Thoracic aorta (tissue), 2 donors: ENCODE measurements around the gene HNRNPC. TPM values are rescaled to one million over a fixed set of nuclear protein-coding genes. Genes with fewer than 3 reads are reported as not detected.

Experiments used
- ATAC-seq: fragments of 150-250 bp; one replicate; pipeline ENCODE4 v1.8.0; 2017; ENCODE audit warnings: low read depth; ENCODE audit not compliant: insufficient number of reproducible peaks, low FRiP score
- DNase-seq: peaks from one replicate; pipeline ENCODE4 v3.0.0-alpha.2; 2020; ENCODE audit warnings: low spot score
- H3K27ac ChIP-seq, 2 donors: fragments of 200-600 bp; sonication (generic); 1 replicate in 1 of 2; 2 replicates in 1 of 2; pipeline ENCODE4 v1.5.1; 2016; ENCODE audit warnings: mild to moderate bottlenecking in 2 of 2, moderate library complexity in 2 of 2
- H3K27me3 ChIP-seq: fragments of 200-600 bp; sonication (generic); replicated peaks from 2 replicates; pipeline ENCODE4 v1.6.0; 2016; ENCODE audit warnings: mild to moderate bottlenecking; ENCODE audit not compliant: insufficient read depth
- H3K36me3 ChIP-seq: fragments of 200-600 bp; sonication (generic); one replicate; pipeline ENCODE4 v1.5.1; 2016
- H3K4me1 ChIP-seq, 2 donors: fragments of 200-600 bp; sonication (generic); 1 replicate in 1 of 2; 2 replicates in 1 of 2; pipeline versions ENCODE4 v1.5.1 to v1.6.0; 2016; ENCODE audit warnings: low read depth in 2 of 2, mild to moderate bottlenecking in 1 of 2; ENCODE audit not compliant: control insufficient read depth in 1 of 2
- H3K4me3 ChIP-seq: fragments of 200-600 bp; sonication (generic); 2 replicates; pipeline ENCODE4 v1.5.1; 2016; ENCODE audit warnings: mild to moderate bottlenecking
- H3K9me3 ChIP-seq: fragments of 200-600 bp; sonication (generic); 2 replicates; pipeline ENCODE4 v1.5.1; 2016
- CTCF ChIP-seq: fragments of 200-600 bp; sonication (generic); IDR thresholded peaks from one replicate; pipeline ENCODE4 v1.5.1; 2019; ENCODE audit warnings: antibody characterized with exemption
- total RNA-seq, 2 donors: library from RNA; depleted of rRNA; stranded (reverse); fragments of >200 nt; gene quantifications; one replicate each; pipeline versions ENCODE4 v1.1.0 to v1.2.3, GENCODE V29; 2016

The HNRNPC gene
- total RNA-seq, 2 donors from 2014 or later: 208 to 422 TPM

GRCh38 chr14:21244544-21244943, 24.7 kb downstream of the HNRNPC start:
- H3K9me3 ChIP-seq: no peaks in the 10 kb centered on the region
- DNase-seq (no peak), ATAC-seq (no peak)
- no peaks in the 10 kb centered on the region for H3K27me3 ChIP-seq
- H3K27ac ChIP-seq: no peak overlapping the region
- H3K4me1 ChIP-seq: peaks cover 4 to 39% of the 10 kb centered on the region in 2 donors
- no peaks in the 10 kb centered on the region for H3K36me3 ChIP-seq
- TF ChIP-seq CTCF: no peak
- H3K4me3 ChIP-seq: no peak overlapping the region

- Histone ChIP-seq H3K9me3 (no peaks in the 10 kb centered on the region), H3K27me3 (no peaks in the 10 kb centered on the region), H3K36me3 (no peaks in the 10 kb centered on the region), H3K27ac (no peak overlapping the region), H3K4me1 (peaks cover 2 to 48% of the 10 kb centered on the region in 2 donors), H3K4me3 (no peak overlapping the region)
- peak; percentile 12 for TF ChIP-seq CTCF
- DNase-seq: no peak
- no peak for ATAC-seq
These were observed 27.9 kb downstream of the HNRNPC start for GRCh38 chr14:21241218-21241819.

GRCh38 chr14:21240417-21240816, 28.8 kb downstream of the HNRNPC start:
- H3K27me3 ChIP-seq: no peaks in the 10 kb centered on the region
- ATAC-seq (no peak), DNase-seq (no peak)
- no peak overlapping the region for H3K27ac ChIP-seq
- TF ChIP-seq CTCF: no peak
- no peaks in the 10 kb centered on the region for H3K9me3 ChIP-seq
- no peak overlapping the region for H3K4me3 ChIP-seq
- no peaks in the 10 kb centered on the region for H3K36me3 ChIP-seq
- H3K4me1 ChIP-seq: peaks cover 5 to 49% of the 10 kb centered on the region in 2 donors

- ATAC-seq (no peak), DNase-seq (no peak)
- Histone ChIP-seq H3K36me3 (no peaks in the 10 kb centered on the region), H3K9me3 (no peaks in the 10 kb centered on the region), H3K27ac (no peak overlapping the region), H3K4me3 (no peak overlapping the region), H3K4me1 (peaks cover 9 to 61% of the 10 kb centered on the region in 2 donors), H3K27me3 (no peaks in the 10 kb centered on the region)
- no peak for TF ChIP-seq CTCF
These were observed 30.3 kb downstream of the HNRNPC start for GRCh38 chr14:21238823-21239518.

GRCh38 chr14:21236948-21237797, 32.1 kb downstream of the HNRNPC start:
- DNase-seq: no peak
- Histone ChIP-seq H3K9me3 (no peaks in the 10 kb centered on the region), H3K4me1 (peaks cover 14 to 74% of the 10 kb centered on the region in 2 donors), H3K27ac (no peak overlapping the region), H3K36me3 (no peaks in the 10 kb centered on the region), H3K4me3 (no peak overlapping the region), H3K27me3 (no peaks in the 10 kb centered on the region)
- ATAC-seq: no peak
- TF ChIP-seq CTCF: no peak
